Ovary (tissue), 9 donors: ENCODE data around the gene VIPR2. TPM values are rescaled to one million over a fixed set of nuclear protein-coding genes. Genes with fewer than 3 reads are reported as not detected.

Experiments used
- DNase-seq, 5 donors: peaks; one replicate each; pipeline ENCODE4 v3.0.0-alpha.2; 2019 to 2020
- H3K27ac ChIP-seq, 2 donors: fragments of 200-600 bp; one replicate each; pipeline versions ENCODE4 v1.5.1 to v1.8.0; 2019 to 2022
- H3K27me3 ChIP-seq: fragments of 200-600 bp; one replicate; pipeline ENCODE4 v1.8.0; 2022
- H3K36me3 ChIP-seq: fragments of 200-600 bp; sonication (generic); one replicate; pipeline ENCODE4 v1.5.1; 2019
- H3K4me1 ChIP-seq: one replicate; pipeline ENCODE4 v1.8.1; 2013; ENCODE audit warnings: mild to moderate bottlenecking, moderate library complexity; ENCODE audit not compliant: insufficient read depth
- H3K4me3 ChIP-seq: fragments of 200-600 bp; sonication (generic); one replicate; pipeline ENCODE4 v1.5.1; 2017
- H3K9me3 ChIP-seq, 2 donors: fragments of 200-600 bp in 1 of 2; sonication (generic) in 1 of 2; one replicate each; pipeline versions ENCODE4 v1.5.1 to v1.8.1; 2013 to 2019; ENCODE audit warnings: mild to moderate bottlenecking in 1 of 2, moderate library complexity in 1 of 2
- CTCF ChIP-seq, 3 donors: fragments of 450-650 bp in 2 of 3; fragments of 200-600 bp in 1 of 3; IDR thresholded peaks; one replicate each; pipeline versions ENCODE4 v1.5.1 to v1.8.0; 2016 to 2022; ENCODE audit warnings: antibody characterized with exemption in 3 of 3, mild to moderate bottlenecking in 1 of 3
- EP300 ChIP-seq: sonication (generic); formaldehyde crosslinking; IDR thresholded peaks from one replicate; pipeline ENCODE4 v1.6.1; 2017; ENCODE audit warnings: antibody characterized with exemption
- POLR2A ChIP-seq: fragments of 450-650 bp; IDR thresholded peaks from one replicate; pipeline ENCODE4 v1.6.1; 2017; ENCODE audit warnings: antibody characterized with exemption, mild to moderate bottlenecking, moderate library complexity
- WGBS, 3 donors: extraction: QIAGEN DNeasy Blood & Tissue Kit in 1 of 3; methylation state at CpG; one replicate each; pipeline versions ENCODE4 v1.1.5 to v1.1.7; 2013 to 2017; 5-methylcytosine and 5-hydroxymethylcytosine counted together
- intact Hi-C, 4 donors: fragments of 100-400 bp; cut with DNase I; formaldehyde crosslinking; loops; one replicate each; pipeline versions ENCODE4 v1.11.0 to v1.15.1; 2022 to 2023
- polyA plus RNA-seq, 2 donors: library from polyadenylated mRNA; stranded (reverse); fragments of 200-250 nt in 1 of 2; fragments of 350-450 nt in 1 of 2; fragmentation: Illumina TruSeq in 1 of 2; extraction: RNeasy Lipid Tissue Mini Kit (QIAGEN cat#74804) in 1 of 2; gene quantifications; one replicate each; pipeline ENCODE4 v1.2.3, GENCODE V29; 2013 to 2014
- total RNA-seq, 7 donors: library from RNA; depleted of rRNA in 2 of 7; stranded (reverse); fragments of >200 nt in 2 of 7; fragmentation: NEBNext Ultra II Directional in 3 of 7; extraction: Animal tissue kit (Norgen Biotek cat#: 25700) in 3 of 7; gene quantifications; one replicate each; pipeline versions ENCODE4 v1.1.0 to v1.2.4, GENCODE V29; 2016 to 2023
- donor health status: DM: no; HTN: no; CAD: no; lungs with moderate emphysema.
- donor health status: DM: no; HTN: no; CAD: no.
- donor health status: Bipolar disorder and iron deficiency.
- donor health status: DM: yes; HTN: yes; CAD: no.
- donor health status: DM: no; HTN: no; CAD: no.
- donor health status: DM: yes; HTN: yes; CAD: no.

The VIPR2 gene
- total and polyA plus RNA-seq, 9 donors: 3.6 to 18.0 (median 9.0) TPM

- Histone ChIP-seq H3K27me3 (no peaks in the 10 kb centered on the region), H3K9me3 (no peaks in the 10 kb centered on the region), H3K27ac (no peak overlapping the region), H3K36me3 (no peaks in the 10 kb centered on the region), H3K4me1 (no peaks in the 10 kb centered on the region), H3K4me3 (no peak overlapping the region)
- WGBS, 3 donors: 88 to 90% (median 89%) methylated on average over 13 of the region's 13 CpGs
- intact Hi-C loops: no loop called here
- no peak for TF ChIP-seq EP300
- no peak for TF ChIP-seq POLR2A
- TF ChIP-seq CTCF (IDR thresholded peaks at IDR 0.05): no peak
- no peak for DNase-seq
These were observed 8.1 kb upstream of the VIPR2 start for GRCh38 chr7:159152816-159153215.

GRCh38 chr7:159151231-159151630 is 6.6 kb upstream of the VIPR2 start:
- Histone ChIP-seq H3K4me3 (no peak overlapping the region), H3K27me3 (no peaks in the 10 kb centered on the region), H3K9me3 (no peaks in the 10 kb centered on the region), H3K36me3 (no peaks in the 10 kb centered on the region), H3K27ac (no peak overlapping the region), H3K4me1 (no peaks in the 10 kb centered on the region)
- 84 to 92% (median 89%) methylated on average over 8 of the region's 8 CpGs for WGBS, 3 donors
- intact Hi-C loops: no loop called here
- DNase-seq: no peak
- TF ChIP-seq EP300: no peak

- Histone ChIP-seq H3K4me1 (no peaks in the 10 kb centered on the region), H3K27ac (no peak overlapping the region), H3K27me3 (no peaks in the 10 kb centered on the region), H3K36me3 (no peaks in the 10 kb centered on the region), H3K9me3 (no peaks in the 10 kb centered on the region), H3K4me3 (no peak overlapping the region)
- 86 to 89% (median 89%) methylated on average over 8 of the region's 8 CpGs for WGBS, 3 donors
- TF ChIP-seq EP300 (no peak), POLR2A (no peak), CTCF (IDR thresholded peaks at IDR 0.05) (no peak)
- DNase-seq: no peak
- intact Hi-C loops: loop anchor here in 1 of 4 donors (10.0 kb wide), 1 partner anchor 115 kb away; no protein-coding TSS in a partner anchor
These were observed 4.8 kb upstream of the VIPR2 start for GRCh38 chr7:159149488-159149887.

- 87 to 95% (median 94%) methylated on average over 17 of the region's 17 CpGs for WGBS, 3 donors
- Histone ChIP-seq H3K27ac (no peak overlapping the region), H3K27me3 (no peaks in the 10 kb centered on the region), H3K9me3 (no peaks in the 10 kb centered on the region), H3K36me3 (no peaks in the 10 kb centered on the region), H3K4me3 (no peak overlapping the region), H3K4me1 (peaks cover 1% of the 10 kb centered on the region)
- DNase-seq: no peak
- intact Hi-C loops: loop anchor here in 1 of 4 donors (10.0 kb wide), 1 partner anchor 114 kb away; no protein-coding TSS in a partner anchor
- TF ChIP-seq CTCF (IDR thresholded peaks at IDR 0.05) (no peak), EP300 (no peak), POLR2A (no peak)
These were observed 4.0 kb upstream of the VIPR2 start for GRCh38 chr7:159148430-159149395.

GRCh38 chr7:159147687-159148086 is 3.0 kb upstream of the VIPR2 start:
- Histone ChIP-seq H3K4me1 (peaks cover 4% of the 10 kb centered on the region), H3K27ac (no peak overlapping the region), H3K27me3 (no peaks in the 10 kb centered on the region), H3K36me3 (no peaks in the 10 kb centered on the region), H3K4me3 (no peak overlapping the region), H3K9me3 (no peaks in the 10 kb centered on the region)
- WGBS, 3 donors: 77 to 84% (median 82%) methylated on average over 4 of the region's 4 CpGs
- intact Hi-C loops: loop anchor here in 1 of 4 donors (10.0 kb wide), 1 partner anchor 113 kb away; no protein-coding TSS in a partner anchor
- TF ChIP-seq POLR2A (no peak), EP300 (no peak), CTCF (IDR thresholded peaks at IDR 0.05) (no peak)
- no peak for DNase-seq
